Endothelial cell of umbilical vein (primary cell): ENCODE measurements around the gene GABRG1. TPM values are rescaled to one million over a fixed set of nuclear protein-coding genes. Genes with fewer than 3 reads are reported as not detected.

Source experiments
- BruUV-seq: library from RNA; stranded (reverse); fragments of 400-500 nt; replicated peaks from 2 replicates; lab custom pipeline; 2021; lab: Mats Ljungman, UMichigan
- CTCF ChIA-PET: fragments of 300-600, 350-600 bp; sonication (Branson Sonifier 250); formaldehyde crosslinking; loops from one replicate; lab custom pipeline; 2021; ENCODE audit warnings: antibody characterized with exemption, inconsistent platforms; lab: Charles Lee
- POLR2A ChIA-PET: fragments of 300-600, 350-600 bp; sonication (Branson Sonifier 250); formaldehyde crosslinking; loops from one replicate; lab custom pipeline; 2021; ENCODE audit warnings: antibody characterized with exemption, inconsistent platforms; lab: Charles Lee
- DNase-seq: peaks from one replicate; pipeline ENCODE4 v3.0.0-alpha.2; 2011; ENCODE audit warnings: low read depth, low spot score
- FAIRE-seq: peaks from 2 replicates; lab custom pipeline; 2011; peaks lifted over from hg19 to GRCh38; lab: Jason Lieb, UNC
- H2AFZ ChIP-seq: 2 replicates; pipeline ENCODE4 v1.6.0; 2012; ENCODE audit warnings: low read depth, low read length, control low read depth, inconsistent platforms
- H3K27ac ChIP-seq: 2 replicates; pipeline ENCODE4 v1.5.1; 2011; ENCODE audit warnings: low read depth, mild to moderate bottlenecking, control low read depth, low read length, moderate library complexity; ENCODE audit not compliant: insufficient read depth
- H3K27me3 ChIP-seq, 2 experiments: 2 replicates each; pipeline versions ENCODE4 v1.6.0 to v1.6.1; 2011; ENCODE audit warnings: low read length in 2 of 2, mixed read lengths in 1 of 2; ENCODE audit not compliant: control insufficient read depth in 2 of 2, insufficient read depth in 2 of 2
- H3K36me3 ChIP-seq, 2 experiments: 2 replicates in 1 of 2; 3 replicates in 1 of 2; pipeline ENCODE4 v1.5.1; 2011; ENCODE audit warnings: low read length in 2 of 2, mild to moderate bottlenecking in 1 of 2, moderate library complexity in 1 of 2; ENCODE audit not compliant: control insufficient read depth in 2 of 2, insufficient read depth in 2 of 2; ENCODE audit errors: extremely low read depth in 1 of 2
- H3K4me1 ChIP-seq: 3 replicates; pipeline ENCODE4 v1.5.1; 2011; ENCODE audit warnings: mild to moderate bottlenecking, low read length; ENCODE audit not compliant: control insufficient read depth, insufficient read depth; ENCODE audit errors: extremely low read depth
- H3K4me2 ChIP-seq: 2 replicates; pipeline ENCODE4 v1.6.1; 2011; ENCODE audit warnings: low read length, control low read depth, mixed read lengths; ENCODE audit not compliant: insufficient read depth
- H3K4me3 ChIP-seq, 3 experiments: fragments of 200-600 bp in 1 of 3; sonication (generic), shearing (Covaris generic) in 1 of 3; replicated peaks in 1 of 3; 2 replicates each; pipeline ENCODE4 v1.5.1; 2011 to 2016; ENCODE audit warnings: control low read depth in 3 of 3, low read length in 3 of 3, mild to moderate bottlenecking in 2 of 3, inconsistent platforms in 1 of 3, low read depth in 1 of 3, moderate library complexity in 1 of 3; ENCODE audit not compliant: insufficient read depth in 1 of 3
- H3K79me2 ChIP-seq: 2 replicates; pipeline ENCODE4 v1.6.0; 2012; ENCODE audit warnings: low read length, inconsistent platforms; ENCODE audit not compliant: control insufficient read depth, insufficient read depth
- H3K9ac ChIP-seq: replicated peaks from 2 replicates; pipeline ENCODE3; 2011; ENCODE audit warnings: low read length, control low read depth; ENCODE audit not compliant: insufficient read depth; ENCODE audit errors: extremely low read depth
- H3K9me1 ChIP-seq: replicated peaks from 3 replicates; pipeline ENCODE4 v1.6.0; 2011; ENCODE audit warnings: mild to moderate bottlenecking, low read length; ENCODE audit not compliant: control insufficient read depth, insufficient read depth; ENCODE audit errors: extremely low read depth
- H3K9me3 ChIP-seq: replicated peaks from 2 replicates; pipeline ENCODE4 v1.5.1; 2012; ENCODE audit warnings: low read length, inconsistent platforms; ENCODE audit not compliant: control insufficient read depth, insufficient read depth
- H4K20me1 ChIP-seq: replicated peaks from 2 replicates; pipeline ENCODE3; 2011; ENCODE audit warnings: mild to moderate bottlenecking, low read length; ENCODE audit not compliant: control insufficient read depth, insufficient read depth; ENCODE audit errors: extremely low read depth
- CTCF ChIP-seq, 2 donors: IDR thresholded peaks; 1 replicate in 1 of 2; 2 replicates in 1 of 2; pipeline ENCODE4 v1.5.1; 2011; ENCODE audit warnings: low read length in 2 of 2, mild to moderate bottlenecking in 2 of 2, moderate library complexity in 2 of 2, control low read depth in 1 of 2, inconsistent platforms in 1 of 2, low read depth in 1 of 2; ENCODE audit not compliant: insufficient read depth in 1 of 2; ENCODE audit errors: extremely low read depth in 1 of 2
- EZH2 ChIP-seq: IDR thresholded peaks from 2 replicates; pipeline ENCODE4 v1.6.1; 2012; ENCODE audit warnings: borderline replicate concordance, low read depth, mild to moderate bottlenecking, moderate library complexity, low read length, inconsistent platforms; ENCODE audit not compliant: severe bottlenecking
- FOS ChIP-seq: IDR thresholded peaks from 2 replicates; pipeline ENCODE4 v1.6.1; 2011; ENCODE audit warnings: mild to moderate bottlenecking, low read length, moderate library complexity, borderline replicate concordance; ENCODE audit not compliant: insufficient read depth
- GATA2 ChIP-seq: IDR thresholded peaks from 2 replicates; pipeline ENCODE4 v1.7.0; 2011; ENCODE audit warnings: low read depth, mild to moderate bottlenecking, moderate library complexity, mixed read lengths, low read length; ENCODE audit not compliant: insufficient read length, insufficient read depth
- JUN ChIP-seq: IDR thresholded peaks from 2 replicates; pipeline ENCODE4 v1.6.1; 2011; ENCODE audit warnings: borderline replicate concordance, low read depth; ENCODE audit not compliant: insufficient read length, insufficient read depth
- MYC ChIP-seq: IDR thresholded peaks from one replicate; pipeline ENCODE4 v1.6.1; 2011; ENCODE audit warnings: mild to moderate bottlenecking, low read depth, low read length
- POLR2A ChIP-seq: IDR thresholded peaks from 2 replicates; pipeline ENCODE4 v1.6.1; 2012; ENCODE audit warnings: low read depth, mild to moderate bottlenecking, control low read depth, low read length
- POLR2AphosphoS5 ChIP-seq: IDR thresholded peaks from 2 replicates; pipeline ENCODE4 v1.6.1; 2012; ENCODE audit warnings: low read depth, mild to moderate bottlenecking, control low read depth, low read length, moderate library complexity; ENCODE audit not compliant: insufficient read depth
- dilution Hi-C: fragments of 300-500 bp; cut with MboI; formaldehyde crosslinking; loops from one replicate; pipeline ENCODE4 v1.15.0; 2019; ENCODE audit warnings: low sequenced_read_pairs; ENCODE audit not compliant: extremely low pct_ligation_motif_present
- intact Hi-C: fragments of 100-400 bp; cut with micrococcal nuclease; formaldehyde crosslinking; loops from one replicate; pipeline ENCODE4 v1.10.0; 2022
- polyA plus RNA-seq, 4 experiments: library from polyadenylated mRNA; depleted of rRNA in 3 of 4; stranded (reverse) in 3 of 4; unstranded in 1 of 4; fragments of >200 nt; gene quantifications; 2 replicates each; pipeline versions ENCODE4 v1.2.1 to v1.2.3, GENCODE V29; 2011 to 2012; ENCODE audit warnings: missing spikeins in 1 of 4
- total RNA-seq: library from RNA; stranded (reverse); gene quantifications from 2 replicates; pipeline ENCODE4 v1.2.3, GENCODE V29; 2021
- TF ChIP-seq, protein P1 (sequence below): IDR thresholded peaks from 2 replicates; pipeline ENCODE4 v1.6.1; 2011; ENCODE audit not compliant: insufficient read depth, insufficient read length

GABRG1 gene
- total and polyA plus RNA-seq, 2 donors (not counting 3 experiments of a cell fraction or from before 2014, with no cell fraction given), result not detected

DNA sequence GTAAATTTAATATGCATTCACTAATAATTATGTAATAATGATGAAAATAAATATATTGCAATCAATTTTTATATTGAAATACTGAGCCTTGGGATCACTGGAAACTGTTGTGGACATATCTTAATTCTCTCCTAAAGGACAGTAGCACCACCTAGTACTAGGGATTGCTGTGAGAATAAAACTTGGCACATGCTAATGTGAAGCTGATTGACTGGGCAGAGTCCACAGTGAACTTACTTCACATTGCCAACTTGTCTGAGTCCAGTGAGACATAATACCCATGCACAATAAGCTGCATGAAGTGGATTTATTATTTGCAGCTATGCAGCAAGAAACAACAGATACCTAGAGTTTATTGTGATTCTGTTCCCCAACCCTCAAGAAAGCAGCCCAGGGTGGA, 131.1 kb downstream of the GABRG1 start:
- TF ChIP-seq GATA2, result no peak
- TF ChIP-seq JUN, result no peak
- no peak for TF ChIP-seq FOS
- TF ChIP-seq EZH2, result no peak
- no peak for TF ChIP-seq POLR2A
- no peak for TF ChIP-seq CTCF (IDR thresholded peaks at IDR 0.05; ENCODE audit: extremely low read depth in 1 of 2, insufficient read depth in 1 of 2, low read depth in 1 of 2, low read length in 2 of 2)
- TF ChIP-seq, protein P1, sequence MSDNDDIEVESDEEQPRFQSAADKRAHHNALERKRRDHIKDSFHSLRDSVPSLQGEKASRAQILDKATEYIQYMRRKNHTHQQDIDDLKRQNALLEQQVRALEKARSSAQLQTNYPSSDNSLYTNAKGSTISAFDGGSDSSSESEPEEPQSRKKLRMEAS, result no peak
- TF ChIP-seq POLR2AphosphoS5, result no peak
- TF ChIP-seq MYC, result no peak
- H2AFZ ChIP-seq, result no peak overlapping the region
- dilution Hi-C loops (no loop called here), intact Hi-C loops (no loop called here)
- no peaks in the 10 kb centered on the region for H3K9me1 ChIP-seq
- H3K9me3 ChIP-seq, result peaks cover 3% of the 10 kb centered on the region
- H3K4me3 ChIP-seq, result no peak overlapping the region
- no TSS peak for BruUV-seq
- no peak overlapping the region for H3K4me2 ChIP-seq
- H3K27ac ChIP-seq, result no peak overlapping the region
- no peaks in the 10 kb centered on the region for H3K79me2 ChIP-seq
- DNase-seq (no peak), FAIRE-seq (no peak)
- H3K4me1 ChIP-seq, result no peaks in the 10 kb centered on the region
- no peak overlapping the region for H3K9ac ChIP-seq
- ChIA-PET POLR2A (no interaction called here), CTCF (no interaction called here)
- no peaks in the 10 kb centered on the region for H3K36me3 ChIP-seq
- no peaks in the 10 kb centered on the region for H4K20me1 ChIP-seq
- H3K27me3 ChIP-seq, result no peaks in the 10 kb centered on the region
